Endothelial cell (in vitro differentiated cells): ENCODE results near the gene HLA-DQB1. TPM values are rescaled to one million over a fixed set of nuclear protein-coding genes. Genes with fewer than 3 reads are reported as not detected.

Experiments used
- DNase-seq: peaks from one replicate; pipeline ENCODE4 v3.0.0; 2021; ENCODE audit warnings: low spot score
- H3K27ac Mint-ChIP-seq: one replicate; pipeline ENCODE4 v1.8.0; 2021; ENCODE audit warnings: mixed read lengths, inconsistent platforms; ENCODE audit not compliant: unreplicated experiment
- H3K27me3 Mint-ChIP-seq: one replicate; pipeline ENCODE4 v1.8.0; 2021; ENCODE audit warnings: mild to moderate bottlenecking, moderate library complexity, mixed read lengths, inconsistent platforms; ENCODE audit not compliant: unreplicated experiment
- H3K36me3 Mint-ChIP-seq: one replicate; pipeline ENCODE4 v1.8.0; 2021; ENCODE audit warnings: mild to moderate bottlenecking, low read depth, mixed read lengths, inconsistent platforms; ENCODE audit not compliant: unreplicated experiment
- H3K4me1 Mint-ChIP-seq: one replicate; pipeline ENCODE4 v1.8.0; 2021; ENCODE audit warnings: mild to moderate bottlenecking, mixed read lengths, inconsistent platforms; ENCODE audit not compliant: unreplicated experiment
- H3K4me3 Mint-ChIP-seq: one replicate; pipeline ENCODE4 v1.8.0; 2021; ENCODE audit warnings: mild to moderate bottlenecking, mixed read lengths, inconsistent platforms; ENCODE audit not compliant: unreplicated experiment
- H3K9me3 Mint-ChIP-seq: one replicate; pipeline ENCODE4 v1.8.0; 2021; ENCODE audit warnings: mixed read lengths, inconsistent platforms; ENCODE audit not compliant: unreplicated experiment
- total RNA-seq: library from RNA; stranded (reverse); fragmentation: NEBNext Ultra II Directional; extraction: Animal tissue kit (Norgen Biotek cat#: 25700); gene quantifications from one replicate; pipeline ENCODE4 v1.2.1, GENCODE V29; 2021; ENCODE audit not compliant: unreplicated experiment
- TF ChIP-seq, protein P1 (sequence below): fragments of 200-600 bp; sonication (generic); IDR thresholded peaks from one replicate; pipeline ENCODE4 v1.5.0; 2021; ENCODE audit warnings: antibody characterized with exemption; ENCODE audit not compliant: unreplicated experiment

HLA-DQB1 gene
- total RNA-seq, 1 donor from 2014 or later, result 22.0 TPM

DNA sequence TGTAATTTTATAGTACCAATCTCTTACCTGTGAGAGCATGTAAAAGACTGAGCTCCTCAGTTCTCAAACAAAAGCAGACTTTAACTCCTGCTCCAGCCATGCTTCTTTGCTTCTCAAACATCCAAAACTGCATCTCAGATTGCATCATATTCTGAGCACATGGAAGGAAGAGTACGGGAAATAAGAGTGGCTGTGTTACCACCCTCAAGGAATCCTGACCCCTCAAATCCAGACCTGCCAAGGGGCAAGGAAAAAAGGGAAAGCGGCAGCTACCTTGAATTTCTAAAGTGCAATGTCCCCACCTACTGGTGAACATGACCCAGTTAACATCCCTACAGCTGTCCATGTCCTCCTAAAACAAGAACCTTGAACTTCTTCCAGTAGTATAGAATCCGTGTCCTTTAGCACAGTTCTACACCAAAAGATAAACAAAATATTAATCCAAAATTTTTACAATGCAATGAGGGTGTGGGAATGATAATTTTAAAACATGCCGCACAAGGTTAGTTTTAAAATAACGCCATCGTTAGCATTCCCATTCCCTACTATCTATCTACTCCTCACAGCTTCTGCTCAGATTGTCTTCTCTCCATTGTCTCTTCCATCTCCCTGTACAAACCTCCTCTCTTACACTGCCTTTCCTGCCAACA is 34.1 kb upstream of the HLA-DQB1 start:
- Mint-ChIP-seq H3K4me1 (peaks cover 22% of the 10 kb centered on the region), H3K36me3 (no peaks in the 10 kb centered on the region), H3K4me3 (peak overlapping the region; percentile 11), H3K27me3 (no peaks in the 10 kb centered on the region), H3K27ac (peak overlapping the region; percentile 21), H3K9me3 (no peaks in the 10 kb centered on the region)
- TF ChIP-seq, protein P1, sequence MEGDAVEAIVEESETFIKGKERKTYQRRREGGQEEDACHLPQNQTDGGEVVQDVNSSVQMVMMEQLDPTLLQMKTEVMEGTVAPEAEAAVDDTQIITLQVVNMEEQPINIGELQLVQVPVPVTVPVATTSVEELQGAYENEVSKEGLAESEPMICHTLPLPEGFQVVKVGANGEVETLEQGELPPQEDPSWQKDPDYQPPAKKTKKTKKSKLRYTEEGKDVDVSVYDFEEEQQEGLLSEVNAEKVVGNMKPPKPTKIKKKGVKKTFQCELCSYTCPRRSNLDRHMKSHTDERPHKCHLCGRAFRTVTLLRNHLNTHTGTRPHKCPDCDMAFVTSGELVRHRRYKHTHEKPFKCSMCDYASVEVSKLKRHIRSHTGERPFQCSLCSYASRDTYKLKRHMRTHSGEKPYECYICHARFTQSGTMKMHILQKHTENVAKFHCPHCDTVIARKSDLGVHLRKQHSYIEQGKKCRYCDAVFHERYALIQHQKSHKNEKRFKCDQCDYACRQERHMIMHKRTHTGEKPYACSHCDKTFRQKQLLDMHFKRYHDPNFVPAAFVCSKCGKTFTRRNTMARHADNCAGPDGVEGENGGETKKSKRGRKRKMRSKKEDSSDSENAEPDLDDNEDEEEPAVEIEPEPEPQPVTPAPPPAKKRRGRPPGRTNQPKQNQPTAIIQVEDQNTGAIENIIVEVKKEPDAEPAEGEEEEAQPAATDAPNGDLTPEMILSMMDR, result peak; percentile 35
- DNase-seq, result peak; percentile 52

DNA sequence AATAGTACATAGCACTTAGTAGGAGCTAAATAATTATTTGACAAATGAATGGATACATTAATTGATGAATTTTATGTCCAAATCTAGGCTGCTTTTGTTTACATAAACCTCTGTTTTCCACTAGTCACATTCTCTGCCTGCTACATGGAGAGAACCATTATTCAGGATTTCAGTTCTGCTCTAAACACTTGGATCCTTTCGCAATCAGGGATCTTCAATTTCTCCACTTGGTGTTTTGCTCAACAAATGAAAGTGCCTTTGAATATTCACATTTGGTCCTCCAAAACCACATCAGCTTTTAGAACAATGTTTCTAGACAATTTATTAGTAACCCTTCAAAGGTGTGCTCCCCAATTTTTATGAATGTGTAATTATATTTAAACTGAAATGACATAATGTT is 30.6 kb upstream of the HLA-DQB1 start:
- Mint-ChIP-seq H3K9me3 (no peaks in the 10 kb centered on the region), H3K4me1 (peaks cover 18% of the 10 kb centered on the region), H3K27ac (no peak overlapping the region), H3K27me3 (no peaks in the 10 kb centered on the region), H3K36me3 (no peaks in the 10 kb centered on the region), H3K4me3 (no peak overlapping the region)
- DNase-seq, result no peak
- TF ChIP-seq, protein P1, result no peak

DNA sequence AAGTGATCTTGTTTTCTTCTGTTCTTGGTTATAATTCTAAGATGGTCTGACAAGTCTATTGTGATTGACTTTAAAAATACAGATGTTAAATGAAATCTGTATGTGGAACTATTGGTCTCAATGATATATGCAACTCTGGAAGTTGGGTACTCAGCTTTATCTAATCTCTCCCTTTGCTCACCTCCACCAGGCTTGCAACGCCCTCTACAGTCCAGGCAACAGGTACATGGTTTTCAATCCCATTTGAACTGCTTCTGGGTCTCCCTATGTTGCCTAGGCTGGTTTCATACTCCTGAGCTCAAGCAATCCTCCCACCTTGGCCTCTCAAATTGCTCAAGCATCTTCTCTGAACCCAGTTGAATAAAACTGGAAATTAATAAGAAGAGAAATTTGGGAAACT is 25.6 kb upstream of the HLA-DQB1 start:
- H3K36me3 Mint-ChIP-seq, result no peaks in the 10 kb centered on the region
- no peak overlapping the region for H3K27ac Mint-ChIP-seq
- TF ChIP-seq, protein P1, result no peak
- H3K9me3 Mint-ChIP-seq, result no peaks in the 10 kb centered on the region
- H3K27me3 Mint-ChIP-seq, result no peaks in the 10 kb centered on the region
- H3K4me3 Mint-ChIP-seq, result no peak overlapping the region
- DNase-seq, result peak; percentile 16
- no peaks in the 10 kb centered on the region for H3K4me1 Mint-ChIP-seq

- no peak for DNase-seq
- no peak overlapping the region for H3K27ac Mint-ChIP-seq
- TF ChIP-seq, protein P1, result no peak
- H3K36me3 Mint-ChIP-seq, result no peaks in the 10 kb centered on the region
- H3K9me3 Mint-ChIP-seq, result no peaks in the 10 kb centered on the region
- no peaks in the 10 kb centered on the region for H3K27me3 Mint-ChIP-seq
- H3K4me3 Mint-ChIP-seq, result no peak overlapping the region
- H3K4me1 Mint-ChIP-seq, result no peaks in the 10 kb centered on the region
Observed at GRCh38 chr6:32689531-32690501, 23.4 kb upstream of the HLA-DQB1 start.

- Mint-ChIP-seq H3K9me3 (no peaks in the 10 kb centered on the region), H3K4me1 (no peaks in the 10 kb centered on the region), H3K36me3 (no peaks in the 10 kb centered on the region), H3K27ac (no peak overlapping the region), H3K4me3 (no peak overlapping the region), H3K27me3 (no peaks in the 10 kb centered on the region)
- DNase-seq, result no peak
- TF ChIP-seq, protein P1, result no peak
Observed at GRCh38 chr6:32685603-32686002, 19.1 kb upstream of the HLA-DQB1 start.
